Activated T-helper 2 cell treated with anti-CD3 and anti-CD28 coated beads, Interferon-gamma antibody, Interleukin-2, Interleukin-4, amounts not matched to agents 10 μg/mL and 5 μg/mL and 100 μg/mL, durations not matched to agents 14 hours and 24 hours and 36 hours (primary cell): ENCODE measurements around the gene ZNF507. TPM values are rescaled to one million over a fixed set of nuclear protein-coding genes. Genes with fewer than 3 reads are reported as not detected.

Source experiments
- total RNA-seq: library from RNA; stranded (reverse); gene quantifications from 2 replicates; pipeline ENCODE4 v1.2.3, GENCODE V29; 2022

ZNF507 gene
- total RNA-seq, 1 donor from 2014 or later = 29.6 TPM

Other genes starting within 250 kb of the ZNF507 start
- gene DPY19L3, start 60.2 kb downstream of the ZNF507 start, total RNA-seq = 16.7 and 19.4 TPM in 2 replicates
- 207 and 216 TPM in 2 replicates for gene PDCD5, start 235.6 kb downstream of the ZNF507 start, total RNA-seq